ENCODE data around the gene HOXC11.

- no peak for TF ChIP-seq CTCF (IDR thresholded peaks at IDR 0.05; ENCODE audit: low read depth, low read length)
- TF ChIP-seq POLR2A (IDR thresholded peaks at IDR 0.05; ENCODE audit: extremely low read depth, insufficient read length): no peak
Observed at GRCh38 chr12:53951577-53952334, 21.2 kb upstream of the HOXC11 start.
